G401.6 (cell line): ENCODE results near the gene VSTM1.
"Not testable (repeated sequence)": the region's sequence is repeated elsewhere in the genome, so short reads cannot be mapped to it uniquely, and the experiment has no call there.

ENCODE experiments used
- FAIRE-seq: peaks from 2 replicates; lab custom pipeline; 2012; peaks lifted over from hg19 to GRCh38; lab: Jason Lieb, UNC

The VSTM1 gene, protein sequence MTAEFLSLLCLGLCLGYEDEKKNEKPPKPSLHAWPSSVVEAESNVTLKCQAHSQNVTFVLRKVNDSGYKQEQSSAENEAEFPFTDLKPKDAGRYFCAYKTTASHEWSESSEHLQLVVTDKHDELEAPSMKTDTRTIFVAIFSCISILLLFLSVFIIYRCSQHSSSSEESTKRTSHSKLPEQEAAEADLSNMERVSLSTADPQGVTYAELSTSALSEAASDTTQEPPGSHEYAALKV

DNA sequence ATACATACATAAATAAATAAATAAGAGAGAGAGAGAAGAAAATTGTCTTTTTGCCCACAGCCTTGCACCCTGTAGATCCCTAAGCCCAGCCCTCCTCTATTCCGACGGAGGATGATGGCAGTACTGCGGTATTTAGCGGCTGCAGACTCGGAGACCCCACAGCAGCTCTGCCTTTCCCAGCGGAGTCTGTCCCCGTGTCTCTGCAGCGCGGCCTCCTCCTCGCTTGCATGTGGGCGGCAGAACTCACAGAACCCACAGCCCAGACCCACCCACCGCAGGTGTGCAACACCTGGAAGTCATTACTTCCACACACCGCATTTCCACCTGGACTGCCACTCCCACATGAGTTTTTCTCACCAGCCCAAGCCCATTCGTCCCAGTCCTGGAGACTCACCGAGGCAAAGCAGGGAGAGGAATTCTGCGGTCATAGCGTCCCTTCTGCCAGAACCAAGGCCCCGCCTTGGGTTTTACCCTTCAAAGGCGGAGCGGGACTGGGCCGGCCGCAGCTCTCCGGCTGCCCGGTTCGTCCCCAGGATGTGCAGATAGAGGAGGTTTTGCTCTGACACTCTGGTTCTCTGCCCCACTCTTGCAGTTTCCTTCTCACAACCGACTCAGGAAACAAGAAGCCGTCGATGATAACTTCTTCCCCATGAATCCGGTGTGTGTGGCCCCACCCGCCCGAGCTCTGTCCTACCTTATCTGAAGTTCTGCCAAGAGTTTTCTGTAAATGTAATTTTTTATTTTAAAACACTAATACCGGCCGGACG lies at the start of gene VSTM1:
Gene VSTM1 (minus strand): TSS at position 548 of the 767 bp plus-strand sequence. CDS start 120 bp downstream, at position 428.
- no peak for FAIRE-seq

DNA sequence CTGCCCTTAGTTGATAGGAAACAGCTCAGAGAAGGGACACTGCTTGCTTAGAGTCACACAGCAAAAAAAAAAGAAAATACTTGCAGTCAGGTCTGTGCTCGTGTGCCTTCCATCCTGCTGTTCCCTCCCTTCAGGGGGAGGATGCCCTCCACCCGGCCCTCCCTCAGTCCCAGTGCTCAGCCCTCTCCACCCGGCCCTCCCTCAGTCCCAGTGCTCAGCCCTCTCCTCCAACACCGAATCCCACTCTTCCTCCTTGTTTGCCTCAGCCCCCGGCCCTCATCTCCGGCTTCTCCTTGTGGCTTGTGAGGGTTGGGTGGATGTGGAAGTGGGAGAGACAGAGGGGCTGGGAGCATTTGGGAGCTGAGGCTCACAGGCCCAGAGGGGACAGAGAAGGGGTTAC lies 46.0 kb upstream of the VSTM1 start:
- FAIRE-seq = no peak

DNA sequence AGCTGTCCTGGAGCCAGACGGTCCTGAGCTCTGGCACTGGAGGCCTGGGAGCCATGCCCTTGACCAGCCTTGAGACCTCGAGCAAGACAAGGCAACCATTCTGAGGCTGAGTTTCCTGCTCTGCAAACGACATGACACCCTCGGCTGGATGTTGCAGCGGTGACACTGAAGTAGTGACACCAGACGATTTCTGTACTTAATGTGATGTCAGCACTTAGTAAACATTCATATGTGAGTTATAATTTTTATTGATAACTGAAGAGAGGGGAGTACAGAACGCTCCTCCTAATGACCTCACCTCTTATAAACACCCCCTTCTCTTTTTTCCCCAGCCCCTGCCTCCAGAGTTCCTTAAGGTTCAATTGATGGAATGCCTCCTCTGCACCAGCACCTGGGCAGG lies 44.8 kb upstream of the VSTM1 start:
- FAIRE-seq = no peak

DNA sequence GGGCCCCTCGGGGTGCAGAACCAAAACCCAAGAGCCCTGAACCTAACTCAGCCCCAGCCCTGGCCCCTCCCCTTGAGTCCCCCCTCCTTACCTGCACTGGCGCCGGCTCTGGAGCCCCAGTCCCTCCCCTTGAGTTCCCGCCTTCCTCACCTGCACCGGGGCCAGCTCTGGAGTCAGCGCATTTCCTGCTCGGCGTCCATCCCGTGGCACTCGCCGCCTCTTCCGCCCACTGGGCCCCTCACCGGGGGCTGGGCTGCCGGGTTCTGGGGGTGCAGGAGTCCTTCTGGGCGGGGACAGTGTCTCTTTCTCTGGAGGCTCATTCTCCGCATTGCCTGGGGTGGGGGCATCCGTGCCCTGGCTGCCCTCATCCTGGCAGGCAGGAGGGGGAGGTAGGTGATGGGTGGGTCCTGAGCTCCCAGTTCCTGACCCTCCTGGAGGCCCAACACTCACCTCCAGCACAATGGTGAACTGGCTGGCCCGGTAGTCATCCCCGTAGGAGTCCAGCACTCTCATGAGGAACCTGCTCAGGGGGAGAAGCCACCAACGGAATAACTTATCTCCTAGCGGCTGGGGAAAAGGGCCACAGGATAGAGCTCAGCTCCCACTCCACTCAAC lies 44.3 kb upstream of the VSTM1 start:
- no peak for FAIRE-seq

DNA sequence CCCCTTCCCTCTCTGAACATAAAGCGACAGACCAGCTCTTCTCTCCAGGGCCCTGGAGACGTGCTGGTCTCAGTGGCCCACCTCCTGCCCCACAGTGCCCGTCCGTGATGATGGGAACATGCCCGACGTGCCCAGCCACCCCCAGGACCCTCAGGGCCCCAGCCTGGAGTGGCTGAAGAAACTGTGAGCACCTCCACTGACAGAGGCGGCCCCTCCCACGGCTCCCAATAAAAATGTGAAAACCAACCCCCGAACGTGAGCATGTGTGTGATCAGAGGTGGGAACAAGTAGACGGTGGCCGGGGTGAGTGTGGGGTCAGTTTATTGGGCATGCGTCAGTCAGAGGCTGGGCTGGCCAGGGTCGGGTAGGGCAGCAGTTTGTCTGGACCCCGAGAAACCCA lies 43.0 kb upstream of the VSTM1 start:
- FAIRE-seq = no peak

DNA sequence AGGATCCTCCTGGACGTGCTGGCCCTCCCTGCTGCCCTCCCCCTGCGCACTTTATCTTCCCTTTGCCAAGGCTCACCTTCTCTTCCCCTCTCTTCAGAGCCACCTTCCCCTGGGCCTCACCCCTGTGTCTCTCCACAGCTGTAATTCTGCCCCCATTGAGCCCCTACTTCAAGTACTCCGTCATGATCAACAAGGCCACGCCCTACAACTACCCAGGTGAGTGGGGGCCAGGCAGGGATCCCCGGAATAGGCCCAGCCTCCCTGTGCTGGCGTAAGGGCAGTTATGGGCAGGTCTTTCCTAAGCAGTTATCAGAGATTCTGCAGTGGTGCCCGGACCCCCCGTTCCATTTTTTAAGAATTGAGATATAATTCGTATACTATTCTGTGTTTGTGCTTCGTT lies 42.1 kb upstream of the VSTM1 start:
- FAIRE-seq = no peak

DNA sequence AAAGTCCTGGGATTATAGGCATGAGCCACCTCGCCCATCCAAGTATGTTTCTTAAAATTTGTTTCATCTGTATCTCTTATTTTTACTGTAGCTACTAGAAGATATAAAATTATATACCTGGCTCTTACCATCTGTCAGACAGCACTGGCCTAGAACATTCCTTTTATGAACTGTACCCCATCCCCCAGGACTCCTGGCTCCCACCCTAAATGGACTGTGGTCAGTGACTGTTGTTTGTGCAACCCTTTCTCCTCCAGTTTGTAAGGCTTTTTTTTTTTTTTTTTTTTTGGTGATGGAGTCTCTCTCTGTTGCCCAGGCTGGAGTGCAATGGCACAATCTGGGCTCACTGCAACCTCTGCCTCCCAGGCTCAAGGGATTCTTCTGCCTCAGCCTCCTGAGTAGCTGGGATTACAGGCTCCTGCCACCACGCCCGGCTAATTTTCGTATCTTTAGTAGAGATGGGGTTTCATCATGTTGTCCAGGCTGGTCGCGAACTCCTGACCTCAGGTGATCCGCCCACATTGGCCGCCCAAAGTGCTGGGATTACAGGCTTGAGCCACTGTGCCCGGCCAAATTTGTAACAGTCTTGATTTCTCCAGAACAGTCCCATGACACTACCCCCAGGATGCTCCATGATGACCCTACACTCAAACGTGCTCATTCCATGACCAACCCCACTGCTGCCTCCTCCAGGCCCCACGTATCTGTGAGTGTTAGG lies 41.5 kb upstream of the VSTM1 start:
- no peak for FAIRE-seq

DNA sequence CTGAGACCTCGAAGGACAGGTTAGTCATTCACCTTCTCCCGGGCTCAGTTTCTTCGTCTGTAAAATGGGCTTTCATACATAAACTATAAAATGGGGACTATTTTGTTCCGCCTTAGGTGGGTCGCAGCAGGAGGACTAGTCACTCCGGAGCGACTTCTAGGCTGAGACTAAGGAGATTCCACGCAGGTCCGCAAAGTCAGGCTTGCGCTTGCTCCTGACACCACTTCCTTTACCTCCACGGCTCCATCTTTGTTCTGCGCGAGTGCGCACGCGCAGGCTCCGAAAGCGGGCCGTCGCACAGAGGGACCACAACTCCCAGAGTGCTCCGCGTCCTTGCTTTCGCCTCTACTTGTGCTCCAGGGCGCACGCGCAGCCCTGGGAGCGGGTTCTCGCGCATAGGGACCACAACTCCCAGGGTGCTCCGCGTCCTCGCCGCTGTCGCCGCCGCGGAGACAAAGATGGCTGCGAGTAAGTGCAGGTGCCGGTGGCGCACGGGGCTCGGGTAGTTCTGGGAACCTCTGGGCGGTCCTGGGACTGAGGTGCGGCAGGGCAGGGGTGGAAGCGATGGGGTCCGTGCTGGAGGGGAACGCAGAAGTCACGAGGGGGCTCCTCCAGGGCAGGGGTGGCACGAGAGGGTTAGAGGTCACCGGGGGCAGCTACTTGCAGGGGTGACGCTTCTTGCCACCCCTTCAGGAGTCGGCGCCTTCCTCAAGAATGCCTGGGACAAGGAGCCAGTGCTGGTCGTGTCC lies 38.9 kb upstream of the VSTM1 start, which contains the start of gene NDUFA3:
Gene NDUFA3 (plus strand): TSS at position 435 of the 749 bp plus-strand sequence. CDS start 24 bp downstream, at position 459.
- FAIRE-seq = peak; percentile 97

DNA sequence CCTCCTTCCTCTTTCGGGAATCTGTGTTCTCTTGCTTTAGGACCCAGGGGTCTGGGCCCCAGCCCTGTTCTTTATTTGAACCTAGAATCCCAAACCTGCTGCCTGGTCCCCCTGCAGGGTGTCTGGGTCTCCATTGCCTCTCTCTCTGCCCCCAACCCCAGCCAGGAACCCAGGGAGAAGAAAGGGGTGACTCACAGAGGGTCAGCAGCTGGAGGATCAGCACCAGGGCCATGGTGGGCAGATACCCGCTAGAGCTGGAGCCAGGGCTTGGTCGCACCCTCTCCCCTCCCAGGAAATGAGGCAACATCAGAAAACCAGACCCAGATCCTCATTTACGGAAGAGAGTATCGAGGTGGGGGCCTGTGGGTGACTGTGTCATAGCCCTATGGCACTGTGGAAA lies 36.9 kb upstream of the VSTM1 start, which contains the start of gene OSCAR:
Gene OSCAR (minus strand): TSS at position 243 of the 400 bp plus-strand sequence. CDS start 11 bp downstream, at position 232.
- no peak for FAIRE-seq

DNA sequence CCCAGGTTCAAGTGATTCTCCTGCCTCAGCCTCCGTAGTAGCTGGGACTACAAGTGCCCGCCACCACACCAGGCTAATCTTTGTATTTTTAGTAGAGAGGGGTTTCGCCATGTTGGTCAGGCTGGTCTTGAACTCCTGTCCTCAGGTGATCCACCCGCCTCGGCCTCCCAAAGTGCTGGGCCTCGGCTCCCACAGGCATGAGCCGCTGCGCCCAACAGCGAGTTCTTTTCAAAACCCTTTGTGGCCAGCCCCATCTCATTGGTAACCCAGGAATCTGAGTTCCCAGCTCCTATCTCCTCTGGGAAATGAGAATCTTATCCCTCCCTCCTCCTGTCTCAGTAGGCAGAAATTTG lies 36.2 kb upstream of the VSTM1 start:
- FAIRE-seq = not testable (repeated sequence)

DNA sequence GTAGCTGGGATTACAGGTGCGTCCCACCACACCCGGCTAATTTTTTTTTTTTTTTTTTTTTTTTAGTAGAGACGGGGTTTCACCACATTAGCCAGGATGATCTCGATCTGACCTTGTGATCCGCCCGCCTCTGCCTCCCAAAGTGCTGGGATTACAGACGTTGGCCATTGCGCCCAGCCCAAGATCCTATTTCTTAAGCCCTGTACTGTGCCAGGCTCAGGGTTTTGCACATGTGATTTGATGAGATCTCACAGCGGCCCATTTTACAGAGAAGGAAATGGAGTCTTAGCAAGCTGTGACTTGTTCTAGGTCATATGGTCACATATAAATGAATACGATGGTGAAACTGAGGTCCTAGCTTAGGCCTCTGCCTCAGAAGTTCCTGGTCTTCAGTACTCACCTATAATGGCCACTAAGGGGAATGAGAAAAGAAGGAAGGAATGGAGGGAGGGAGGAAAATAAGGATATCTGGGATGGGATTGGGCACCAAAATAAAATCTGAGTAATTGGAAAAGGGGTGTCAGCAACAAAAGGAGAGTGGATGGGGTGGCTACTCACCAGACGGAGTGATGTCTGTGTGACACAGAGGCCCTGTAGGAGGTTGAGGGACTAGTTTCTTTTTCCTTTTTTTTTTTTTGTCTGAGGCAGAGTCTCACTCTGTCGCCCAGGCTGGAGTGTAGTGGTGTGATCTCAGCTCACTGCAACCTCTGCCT lies 35.6 kb upstream of the VSTM1 start:
- FAIRE-seq = no peak

DNA sequence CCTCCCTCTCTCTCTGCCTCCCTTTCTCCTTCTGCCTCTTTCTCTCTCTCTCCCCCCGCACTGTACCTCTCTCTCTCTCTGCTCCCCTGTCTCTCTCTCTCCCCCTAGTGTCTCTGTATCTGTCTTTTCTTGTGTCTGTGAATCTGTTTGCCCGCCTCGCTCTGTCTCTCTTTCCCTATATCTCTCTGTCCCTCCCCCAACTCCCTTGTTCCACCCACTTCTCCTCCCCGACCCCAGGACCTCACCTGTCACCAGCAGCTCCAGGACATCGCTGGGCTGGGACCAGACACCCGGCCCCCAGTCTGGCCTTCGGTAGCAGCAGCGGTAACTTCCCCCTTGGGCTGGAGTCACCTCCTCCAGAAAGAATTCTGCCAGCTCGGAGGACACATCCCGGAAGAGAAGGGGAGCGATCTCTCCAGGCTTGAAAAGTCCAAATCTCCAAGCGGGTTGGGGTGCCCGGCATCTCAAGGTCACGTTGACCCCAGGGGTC lies 33.0 kb upstream of the VSTM1 start:
- FAIRE-seq = no peak

DNA sequence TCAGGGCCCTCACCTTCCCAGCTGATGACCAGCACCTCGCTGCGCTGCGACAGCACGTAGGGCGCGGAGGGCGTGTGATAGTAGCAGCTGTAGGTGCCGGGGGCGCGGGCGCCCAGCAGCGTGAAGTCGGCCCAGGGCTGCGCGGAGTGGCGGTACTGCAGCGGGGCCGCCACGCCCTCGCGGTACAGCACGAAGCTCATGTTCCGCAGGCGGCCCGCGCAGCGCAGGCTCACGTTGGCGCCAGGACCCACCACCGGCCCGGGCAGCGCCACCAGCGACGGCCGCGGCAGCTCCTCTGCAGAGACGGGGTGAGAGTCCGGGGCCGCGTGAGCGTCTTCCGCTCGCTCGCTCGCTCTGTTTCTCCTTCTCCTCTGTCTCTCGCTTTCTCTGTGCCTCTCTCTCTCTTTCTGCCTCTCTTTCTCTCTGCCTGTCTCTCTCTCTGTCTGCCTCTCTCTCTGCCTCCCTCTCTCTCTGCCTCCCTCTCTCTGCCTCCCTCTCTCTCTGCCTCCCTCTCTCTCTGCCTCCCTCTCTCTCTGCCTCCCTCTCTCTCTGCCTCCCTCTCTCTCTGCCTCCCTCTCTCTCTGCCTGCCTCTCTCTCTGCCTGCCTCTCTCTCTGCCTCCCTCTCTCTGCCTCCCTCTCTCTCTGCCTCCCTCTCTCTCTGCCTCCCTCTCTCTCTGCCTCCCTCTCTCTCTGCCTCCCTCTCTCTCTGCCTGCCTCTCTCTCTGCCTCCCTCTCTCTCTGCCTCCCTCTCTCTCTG lies 32.3 kb upstream of the VSTM1 start:
- not testable (repeated sequence) for FAIRE-seq

DNA sequence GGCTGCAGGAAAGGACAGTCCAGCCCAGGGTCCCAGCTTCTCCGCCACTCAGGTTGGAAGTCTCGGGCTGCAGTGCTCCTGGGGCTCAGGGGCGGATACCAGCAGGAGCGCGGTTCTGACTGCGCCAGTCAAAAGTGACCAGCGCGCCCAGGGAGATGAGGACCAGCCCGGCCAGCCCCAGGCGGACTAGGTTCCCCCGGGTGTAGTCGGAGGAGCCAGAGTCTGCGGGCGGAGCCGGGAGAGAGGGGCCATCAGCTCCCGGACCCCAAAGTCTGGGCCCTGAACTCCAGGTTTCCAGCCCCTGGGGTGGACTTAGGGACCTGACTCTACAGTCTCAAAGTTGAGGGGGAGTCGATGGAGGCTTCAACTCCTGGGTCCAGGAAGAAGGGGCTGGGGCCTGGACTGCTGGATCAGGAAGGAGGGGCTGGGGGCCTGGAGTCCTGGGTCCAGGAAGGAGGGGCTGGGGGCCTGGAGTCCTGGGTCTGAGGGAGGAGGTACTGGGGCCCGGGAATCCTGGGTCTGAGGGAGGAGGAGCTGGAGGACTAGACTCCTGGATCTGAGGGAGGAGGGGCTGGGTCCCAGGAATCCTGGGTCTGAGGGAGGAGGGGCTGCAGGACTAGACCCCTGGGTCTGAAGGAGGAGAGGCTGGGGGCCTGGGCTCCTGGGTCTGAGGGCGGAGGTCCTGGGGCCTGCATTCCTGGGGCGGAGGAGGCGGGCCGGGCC lies 31.6 kb upstream of the VSTM1 start:
- no peak for FAIRE-seq

DNA sequence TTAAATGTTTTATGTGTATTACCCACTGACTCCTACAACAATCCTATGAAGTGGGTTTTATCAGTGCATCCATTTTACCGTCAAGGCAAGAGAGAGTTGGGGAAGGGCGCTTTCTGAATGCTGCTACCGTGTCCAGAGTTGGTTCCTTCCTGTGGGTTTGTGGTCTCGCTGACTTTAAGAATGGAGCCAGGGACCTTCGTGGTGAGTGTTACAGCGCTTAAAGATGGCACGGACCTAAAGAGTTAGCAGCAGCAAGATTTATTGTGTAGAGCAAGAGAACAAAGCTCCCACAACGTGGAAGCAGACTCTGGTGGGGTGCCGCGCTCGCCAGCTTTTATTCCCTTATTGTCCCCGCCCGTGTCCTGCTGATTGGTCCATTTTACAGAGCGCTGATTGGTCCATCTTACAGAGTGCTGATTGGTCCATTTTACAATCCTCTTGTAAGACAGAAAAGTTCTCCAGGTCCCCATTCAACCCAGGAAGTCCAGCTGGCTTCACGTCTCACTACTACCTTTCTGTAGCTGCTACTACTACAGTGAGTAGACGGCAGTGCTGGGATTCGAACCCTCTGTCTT lies 30.8 kb upstream of the VSTM1 start:
- no peak for FAIRE-seq

DNA sequence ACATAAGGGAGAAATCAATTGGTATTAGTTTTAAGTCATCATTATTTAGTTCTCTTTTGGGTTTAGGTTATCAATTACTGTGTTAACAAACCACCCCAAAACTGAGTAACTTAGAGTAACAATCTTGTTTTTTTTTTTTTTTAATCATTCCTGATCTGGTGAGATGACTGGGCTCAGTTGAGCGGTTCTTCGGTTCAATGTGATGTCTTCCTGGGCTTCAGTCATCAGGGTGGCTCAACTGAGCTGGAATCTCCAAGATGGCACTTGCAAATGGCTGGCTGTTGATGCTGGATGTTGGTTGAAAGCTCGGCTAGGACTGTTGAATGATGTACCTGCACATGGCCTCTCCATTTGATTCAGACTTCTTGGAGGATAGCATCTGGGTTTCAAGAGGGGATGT lies 20.7 kb upstream of the VSTM1 start:
- FAIRE-seq = no peak

DNA sequence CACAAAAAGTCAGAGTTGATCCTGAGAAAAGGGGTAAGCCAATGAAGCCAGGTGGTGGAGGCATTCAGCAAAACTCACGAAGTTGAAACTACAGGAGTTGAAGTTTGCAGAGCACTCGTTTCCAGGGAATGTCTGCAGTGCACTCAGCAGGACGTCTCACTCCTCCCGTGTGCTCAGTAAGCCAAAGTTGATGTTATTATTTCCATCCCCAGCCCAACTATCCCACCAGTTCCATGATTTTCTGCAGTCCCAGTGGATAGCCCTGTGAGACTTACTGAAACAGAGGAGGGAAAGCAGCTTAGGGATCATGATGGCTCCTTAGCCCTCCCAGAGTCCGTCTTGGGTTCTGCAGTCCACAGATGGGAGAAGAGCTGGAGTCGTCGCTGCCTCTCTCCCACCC lies 17.3 kb upstream of the VSTM1 start, which contains the start of gene TARM1:
Gene TARM1 (minus strand): TSS at position 334 of the 400 bp plus-strand sequence. CDS start 25 bp downstream, at position 309.
- no peak for FAIRE-seq

DNA sequence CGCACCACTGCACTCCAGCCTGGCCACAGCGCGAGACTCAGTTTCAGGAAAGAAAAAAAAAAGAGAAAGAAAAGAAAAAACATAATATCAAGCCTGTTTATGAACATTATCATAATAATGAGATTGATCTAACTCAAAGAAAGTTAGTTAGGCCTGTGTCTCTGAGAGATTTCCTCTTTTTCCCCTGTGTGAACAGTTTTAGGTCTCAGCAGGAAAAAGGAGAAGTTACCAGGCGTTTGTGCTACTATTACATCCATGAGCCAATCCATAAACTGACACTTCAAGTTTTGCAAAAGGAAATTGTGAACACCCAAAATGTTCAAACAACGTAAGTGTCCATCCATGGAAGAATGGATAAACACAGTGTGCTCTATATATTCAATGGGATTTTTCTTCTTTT lies 13.6 kb upstream of the VSTM1 start:
- FAIRE-seq = no peak

DNA sequence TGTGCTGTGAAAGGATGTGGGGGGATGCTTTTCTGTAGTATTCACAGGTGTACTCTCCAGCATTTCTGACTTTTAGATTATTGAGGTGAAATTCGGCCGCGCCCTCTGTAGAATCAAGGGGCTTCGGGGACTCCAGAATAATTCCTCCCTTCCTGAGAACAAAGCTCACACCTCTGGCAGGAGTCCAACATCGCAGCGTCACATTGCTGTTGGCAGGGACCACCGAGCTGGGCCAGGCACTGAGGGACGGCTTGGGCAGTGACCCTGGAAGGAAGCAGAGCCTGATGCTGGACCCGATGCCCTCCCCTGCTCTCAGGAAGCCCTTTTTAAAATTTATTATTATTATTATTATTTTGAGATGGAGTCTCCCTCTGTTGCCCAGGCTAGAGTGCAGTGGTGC lies 11.2 kb upstream of the VSTM1 start:
- no peak for FAIRE-seq
